SK-N-SH (cell line): ENCODE data around the gene ADGRL3.

Experiments used
- EZH2phosphoT487 ChIP-seq: fragments of 200-600 bp; sonication (generic); IDR thresholded peaks from 2 replicates; pipeline ENCODE4 v1.6.1; 2017; ENCODE audit warnings: low read depth, mixed run types, mild to moderate bottlenecking, antibody characterized with exemption, moderate library complexity, borderline replicate concordance
- FOSL2 ChIP-seq: IDR thresholded peaks from 2 replicates; pipeline ENCODE4 v1.4.0; 2012; ENCODE audit warnings: low read depth, mild to moderate bottlenecking, moderate library complexity, borderline replicate concordance
- MXI1 ChIP-seq: IDR thresholded peaks from 2 replicates; pipeline ENCODE4 v1.6.1; 2012; ENCODE audit warnings: mild to moderate bottlenecking, low read depth, low read length, improper control_type of control experiment
- POLR2AphosphoS5 ChIP-seq: IDR thresholded peaks from 2 replicates; pipeline ENCODE4 v1.6.1; 2012; ENCODE audit warnings: low read depth, low read length
- RFX5 ChIP-seq: IDR thresholded peaks from 2 replicates; pipeline ENCODE4 v1.6.1; 2012; ENCODE audit warnings: mild to moderate bottlenecking, improper control_type of control experiment, low read length
- TEAD4 ChIP-seq: IDR thresholded peaks from 2 replicates; pipeline ENCODE4 v1.4.0; 2012; ENCODE audit warnings: mild to moderate bottlenecking, borderline replicate concordance; ENCODE audit not compliant: insufficient read depth
- TF ChIP-seq, protein P1 (sequence below): fragments of 200-600 bp; sonication (generic); IDR thresholded peaks from 2 replicates; pipeline ENCODE4 v1.6.1; 2017; ENCODE audit warnings: antibody characterized with exemption, mild to moderate bottlenecking, moderate library complexity
- TF ChIP-seq, protein P2 (sequence below): IDR thresholded peaks from 2 replicates; pipeline ENCODE4 v1.4.0; 2012; ENCODE audit warnings: low read depth, borderline replicate concordance
- TF ChIP-seq, protein P3 (sequence below): fragments of 150-350 bp; IDR thresholded peaks from 2 replicates; pipeline ENCODE4 v1.6.1; 2017; ENCODE audit warnings: antibody characterized with exemption, low read length, low read depth, borderline replicate concordance

DNA sequence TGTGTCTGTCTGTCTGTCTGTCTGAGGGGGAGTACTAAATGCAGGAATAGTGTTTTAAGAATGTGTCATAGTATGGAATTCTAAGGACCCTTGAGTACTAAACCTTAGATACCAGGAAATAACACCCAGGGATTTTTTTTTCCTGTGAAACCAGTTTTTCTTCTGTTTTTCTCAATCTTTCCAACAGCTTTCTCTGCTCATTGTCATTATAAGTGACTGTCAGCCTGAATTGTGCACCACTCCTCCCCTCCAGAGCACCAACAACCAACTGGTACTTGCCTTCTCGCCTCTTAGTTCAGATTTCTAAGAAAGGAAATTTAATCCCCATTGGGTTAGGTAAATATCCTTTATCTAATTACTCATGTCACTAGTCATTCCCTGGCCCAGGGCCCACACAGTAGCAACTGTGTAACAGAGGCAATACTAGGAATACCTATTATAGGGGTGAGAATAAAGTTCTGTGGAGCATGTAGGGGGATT, 320.6 kb downstream of the ADGRL3 start:
- TF ChIP-seq, protein P1, sequence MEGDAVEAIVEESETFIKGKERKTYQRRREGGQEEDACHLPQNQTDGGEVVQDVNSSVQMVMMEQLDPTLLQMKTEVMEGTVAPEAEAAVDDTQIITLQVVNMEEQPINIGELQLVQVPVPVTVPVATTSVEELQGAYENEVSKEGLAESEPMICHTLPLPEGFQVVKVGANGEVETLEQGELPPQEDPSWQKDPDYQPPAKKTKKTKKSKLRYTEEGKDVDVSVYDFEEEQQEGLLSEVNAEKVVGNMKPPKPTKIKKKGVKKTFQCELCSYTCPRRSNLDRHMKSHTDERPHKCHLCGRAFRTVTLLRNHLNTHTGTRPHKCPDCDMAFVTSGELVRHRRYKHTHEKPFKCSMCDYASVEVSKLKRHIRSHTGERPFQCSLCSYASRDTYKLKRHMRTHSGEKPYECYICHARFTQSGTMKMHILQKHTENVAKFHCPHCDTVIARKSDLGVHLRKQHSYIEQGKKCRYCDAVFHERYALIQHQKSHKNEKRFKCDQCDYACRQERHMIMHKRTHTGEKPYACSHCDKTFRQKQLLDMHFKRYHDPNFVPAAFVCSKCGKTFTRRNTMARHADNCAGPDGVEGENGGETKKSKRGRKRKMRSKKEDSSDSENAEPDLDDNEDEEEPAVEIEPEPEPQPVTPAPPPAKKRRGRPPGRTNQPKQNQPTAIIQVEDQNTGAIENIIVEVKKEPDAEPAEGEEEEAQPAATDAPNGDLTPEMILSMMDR = no peak
- TF ChIP-seq, protein P2, sequence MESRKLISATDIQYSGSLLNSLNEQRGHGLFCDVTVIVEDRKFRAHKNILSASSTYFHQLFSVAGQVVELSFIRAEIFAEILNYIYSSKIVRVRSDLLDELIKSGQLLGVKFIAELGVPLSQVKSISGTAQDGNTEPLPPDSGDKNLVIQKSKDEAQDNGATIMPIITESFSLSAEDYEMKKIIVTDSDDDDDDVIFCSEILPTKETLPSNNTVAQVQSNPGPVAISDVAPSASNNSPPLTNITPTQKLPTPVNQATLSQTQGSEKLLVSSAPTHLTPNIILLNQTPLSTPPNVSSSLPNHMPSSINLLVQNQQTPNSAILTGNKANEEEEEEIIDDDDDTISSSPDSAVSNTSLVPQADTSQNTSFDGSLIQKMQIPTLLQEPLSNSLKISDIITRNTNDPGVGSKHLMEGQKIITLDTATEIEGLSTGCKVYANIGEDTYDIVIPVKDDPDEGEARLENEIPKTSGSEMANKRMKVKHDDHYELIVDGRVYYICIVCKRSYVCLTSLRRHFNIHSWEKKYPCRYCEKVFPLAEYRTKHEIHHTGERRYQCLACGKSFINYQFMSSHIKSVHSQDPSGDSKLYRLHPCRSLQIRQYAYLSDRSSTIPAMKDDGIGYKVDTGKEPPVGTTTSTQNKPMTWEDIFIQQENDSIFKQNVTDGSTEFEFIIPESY = no peak
- TF ChIP-seq, protein P3, sequence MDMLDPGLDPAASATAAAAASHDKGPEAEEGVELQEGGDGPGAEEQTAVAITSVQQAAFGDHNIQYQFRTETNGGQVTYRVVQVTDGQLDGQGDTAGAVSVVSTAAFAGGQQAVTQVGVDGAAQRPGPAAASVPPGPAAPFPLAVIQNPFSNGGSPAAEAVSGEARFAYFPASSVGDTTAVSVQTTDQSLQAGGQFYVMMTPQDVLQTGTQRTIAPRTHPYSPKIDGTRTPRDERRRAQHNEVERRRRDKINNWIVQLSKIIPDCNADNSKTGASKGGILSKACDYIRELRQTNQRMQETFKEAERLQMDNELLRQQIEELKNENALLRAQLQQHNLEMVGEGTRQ = no peak
- no peak for TF ChIP-seq MXI1
- no peak for TF ChIP-seq POLR2AphosphoS5
- TF ChIP-seq FOSL2 = no peak
- TF ChIP-seq RFX5 = no peak
- no peak for TF ChIP-seq EZH2phosphoT487
- no peak for TF ChIP-seq TEAD4
